ENCODE results near the gene COL20A1.

- TF ChIP-seq POLR2A (IDR thresholded peaks at IDR 0.05): no peak
- TF ChIP-seq, protein P1, sequence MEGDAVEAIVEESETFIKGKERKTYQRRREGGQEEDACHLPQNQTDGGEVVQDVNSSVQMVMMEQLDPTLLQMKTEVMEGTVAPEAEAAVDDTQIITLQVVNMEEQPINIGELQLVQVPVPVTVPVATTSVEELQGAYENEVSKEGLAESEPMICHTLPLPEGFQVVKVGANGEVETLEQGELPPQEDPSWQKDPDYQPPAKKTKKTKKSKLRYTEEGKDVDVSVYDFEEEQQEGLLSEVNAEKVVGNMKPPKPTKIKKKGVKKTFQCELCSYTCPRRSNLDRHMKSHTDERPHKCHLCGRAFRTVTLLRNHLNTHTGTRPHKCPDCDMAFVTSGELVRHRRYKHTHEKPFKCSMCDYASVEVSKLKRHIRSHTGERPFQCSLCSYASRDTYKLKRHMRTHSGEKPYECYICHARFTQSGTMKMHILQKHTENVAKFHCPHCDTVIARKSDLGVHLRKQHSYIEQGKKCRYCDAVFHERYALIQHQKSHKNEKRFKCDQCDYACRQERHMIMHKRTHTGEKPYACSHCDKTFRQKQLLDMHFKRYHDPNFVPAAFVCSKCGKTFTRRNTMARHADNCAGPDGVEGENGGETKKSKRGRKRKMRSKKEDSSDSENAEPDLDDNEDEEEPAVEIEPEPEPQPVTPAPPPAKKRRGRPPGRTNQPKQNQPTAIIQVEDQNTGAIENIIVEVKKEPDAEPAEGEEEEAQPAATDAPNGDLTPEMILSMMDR (IDR thresholded peaks at IDR 0.05): no peak
These were observed 3.5 kb upstream of the COL20A1 start for GRCh38 chr20:63289311-63290135.
